Activated T-cell treated with anti-CD3 and anti-CD28 coated beads for 4 hours (primary cell): ENCODE data around the gene PTPRC.

Experiments
- DNase-seq: peaks from one replicate; pipeline ENCODE4 v3.0.0-alpha.2; 2020

Gene PTPRC

GRCh38 chr1:198678301-198678836 lies 39.5 kb downstream of the PTPRC start:
- DNase-seq, result no peak

- DNase-seq, result no peak
These were observed 40.1 kb downstream of the PTPRC start for GRCh38 chr1:198678901-198679329.

GRCh38 chr1:198679535-198680173 lies 40.8 kb downstream of the PTPRC start:
- no peak for DNase-seq

GRCh38 chr1:198680174-198680875 lies 41.5 kb downstream of the PTPRC start:
- no peak for DNase-seq

GRCh38 chr1:198681252-198681651 lies 42.4 kb downstream of the PTPRC start:
- DNase-seq, result no peak

DNA sequence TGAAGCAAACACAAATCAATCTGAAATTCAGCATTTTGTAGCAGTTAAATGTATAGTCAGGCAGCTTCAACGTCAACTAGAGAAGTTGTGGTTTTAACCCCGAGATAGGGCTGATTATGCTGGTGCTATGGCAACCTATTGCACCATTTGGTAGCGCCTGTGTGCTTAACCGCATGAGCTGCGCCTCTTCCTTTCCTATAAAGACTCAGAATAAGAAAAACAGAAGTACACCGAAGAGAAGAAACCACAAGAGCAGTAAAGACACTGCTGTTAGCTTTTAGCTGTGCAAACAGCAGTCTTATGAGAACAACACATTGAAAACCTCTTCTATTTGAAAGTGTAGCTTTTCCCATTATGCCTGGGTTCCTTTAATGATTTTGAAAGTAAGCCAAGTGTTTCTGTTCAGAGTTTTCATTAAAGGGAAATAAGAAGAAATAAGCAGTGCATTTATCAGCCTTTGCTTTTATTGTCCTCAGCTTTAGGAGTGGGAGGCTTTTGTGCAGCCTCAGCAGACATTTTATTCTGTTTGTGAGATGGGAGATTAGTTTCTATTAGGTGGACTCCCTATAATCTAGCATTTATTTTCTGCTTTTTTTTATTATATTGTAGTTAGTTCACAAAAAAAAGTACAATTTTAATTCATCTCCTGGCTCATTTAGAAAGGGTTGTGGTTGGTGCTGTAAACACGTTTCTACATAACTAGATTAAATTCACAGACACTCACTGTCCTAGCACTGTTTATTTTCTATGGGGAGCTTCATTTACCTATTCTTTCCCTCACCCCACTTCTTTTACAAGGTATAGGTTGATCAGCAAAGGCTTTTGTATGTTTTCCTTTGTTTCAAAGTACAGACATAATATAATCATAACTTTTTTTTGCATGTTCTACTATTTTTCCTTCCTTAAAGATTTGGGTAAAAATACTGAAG lies 43.3 kb downstream of the PTPRC start:
- peak; percentile 59 for DNase-seq

DNA sequence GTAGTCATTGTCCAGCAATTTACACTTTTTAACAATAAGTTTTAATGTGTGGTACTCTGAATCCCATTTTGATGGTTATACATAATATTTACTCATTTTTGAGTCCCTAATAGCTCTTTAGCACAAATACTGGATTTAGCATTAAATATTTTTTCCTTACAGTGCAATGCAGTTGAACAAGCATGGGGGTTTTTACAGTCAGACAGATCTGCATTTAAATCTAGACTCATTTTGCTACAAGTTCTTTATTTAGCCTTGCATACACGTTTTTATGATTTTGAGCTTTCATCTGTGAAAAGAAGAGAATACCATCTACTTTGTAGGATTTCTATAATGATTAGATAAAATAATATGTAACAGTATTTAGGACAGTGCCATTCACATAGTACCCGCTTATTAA lies 44.0 kb downstream of the PTPRC start:
- DNase-seq, result no peak

- no peak for DNase-seq
These were observed 44.6 kb downstream of the PTPRC start for GRCh38 chr1:198683449-198683848.

DNA sequence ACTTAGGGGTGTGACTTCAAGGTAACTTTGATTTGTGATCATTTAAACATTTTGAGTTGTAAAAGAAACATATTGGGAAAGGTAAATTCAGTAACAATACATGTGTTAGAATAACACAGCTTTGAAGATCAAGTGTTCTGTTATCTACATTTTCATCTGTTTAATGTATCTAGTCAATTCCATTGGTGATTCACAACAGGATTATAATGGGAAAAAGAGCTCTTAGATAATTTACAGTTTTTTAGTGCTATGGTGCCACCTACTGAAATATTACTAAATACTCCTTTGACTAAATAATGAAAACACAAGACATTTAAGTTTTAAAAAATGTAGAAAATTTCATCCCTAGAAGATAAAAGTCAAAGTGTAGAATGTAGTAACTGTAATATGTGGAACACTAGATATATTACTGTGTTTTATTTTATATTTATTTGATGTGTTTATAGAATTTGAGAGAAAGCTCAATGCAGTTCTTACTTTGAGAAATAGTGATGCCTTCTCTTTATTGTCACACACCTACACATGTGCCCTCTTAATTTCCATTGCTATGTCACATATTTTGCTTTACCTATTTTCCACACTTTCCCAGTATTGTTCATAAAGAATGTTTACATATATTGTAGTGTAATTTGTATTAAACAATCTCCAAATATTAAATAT lies 47.4 kb downstream of the PTPRC start:
- no peak for DNase-seq

GRCh38 chr1:198687429-198687828 lies 48.6 kb downstream of the PTPRC start:
- DNase-seq, result no peak

- DNase-seq, result no peak
These were observed 52.2 kb downstream of the PTPRC start for GRCh38 chr1:198691063-198691462.

GRCh38 chr1:198693321-198693720 lies 54.5 kb downstream of the PTPRC start:
- DNase-seq, result no peak

GRCh38 chr1:198694542-198694941 lies 55.7 kb downstream of the PTPRC start:
- DNase-seq, result no peak

GRCh38 chr1:198696211-198696610 lies 57.4 kb downstream of the PTPRC start:
- no peak for DNase-seq

DNA sequence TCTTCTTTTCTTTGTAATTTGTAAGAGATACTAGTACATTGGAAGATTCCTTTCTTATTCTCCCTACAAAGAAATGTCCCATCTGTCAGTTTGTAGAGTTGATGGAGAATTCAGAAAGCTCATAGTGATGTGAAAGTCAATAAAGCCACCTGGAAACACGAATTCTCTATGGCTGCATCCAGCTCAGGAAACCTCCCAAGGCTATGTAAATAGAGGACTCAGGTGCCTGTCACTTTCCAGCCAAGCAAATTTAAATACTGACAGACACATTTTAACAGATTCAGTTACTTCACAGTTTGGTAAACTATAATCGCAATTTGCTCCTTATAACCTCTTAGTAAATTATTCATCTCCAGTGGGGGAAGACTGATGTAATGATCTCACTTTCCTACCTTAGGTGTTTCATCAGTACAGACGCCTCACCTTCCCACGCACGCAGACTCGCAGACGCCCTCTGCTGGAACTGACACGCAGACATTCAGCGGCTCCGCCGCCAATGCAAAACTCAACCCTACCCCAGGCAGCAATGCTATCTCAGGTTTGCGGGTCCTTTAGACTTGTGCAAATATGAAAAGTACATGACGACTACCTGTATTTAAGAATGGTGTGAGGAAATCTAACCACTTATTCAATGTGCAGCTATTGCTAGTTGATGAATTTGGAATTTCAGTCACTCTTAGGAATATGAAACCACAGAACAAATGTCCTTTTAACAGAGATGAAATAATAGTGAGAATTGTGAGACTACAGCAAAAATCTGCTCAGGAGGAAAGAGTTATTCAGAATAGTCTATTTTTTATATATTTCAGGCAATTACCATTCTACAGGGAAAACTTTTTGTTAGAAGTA lies 60.6 kb downstream of the PTPRC start:
- peak; percentile 72 for DNase-seq

DNA sequence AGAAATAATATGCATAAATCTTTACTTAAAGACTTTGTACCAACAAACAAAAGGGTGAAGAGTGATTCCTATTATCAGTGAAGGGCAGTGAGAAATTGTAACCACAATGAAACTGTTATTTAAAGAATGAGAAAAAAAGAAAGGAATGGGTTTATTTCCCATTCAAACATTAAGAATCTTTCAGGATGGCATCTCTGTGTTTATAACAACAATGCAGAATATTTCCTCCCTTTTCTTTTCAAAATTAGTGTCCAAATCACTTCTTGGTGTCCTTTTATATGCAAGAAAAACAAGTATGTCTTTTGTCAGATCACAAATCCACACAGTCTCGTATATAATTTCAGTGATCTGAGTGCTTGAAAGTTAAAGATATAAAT lies 61.2 kb downstream of the PTPRC start:
- DNase-seq, result no peak

- no peak for DNase-seq
These were observed 61.6 kb downstream of the PTPRC start for GRCh38 chr1:198700396-198700795.

DNA sequence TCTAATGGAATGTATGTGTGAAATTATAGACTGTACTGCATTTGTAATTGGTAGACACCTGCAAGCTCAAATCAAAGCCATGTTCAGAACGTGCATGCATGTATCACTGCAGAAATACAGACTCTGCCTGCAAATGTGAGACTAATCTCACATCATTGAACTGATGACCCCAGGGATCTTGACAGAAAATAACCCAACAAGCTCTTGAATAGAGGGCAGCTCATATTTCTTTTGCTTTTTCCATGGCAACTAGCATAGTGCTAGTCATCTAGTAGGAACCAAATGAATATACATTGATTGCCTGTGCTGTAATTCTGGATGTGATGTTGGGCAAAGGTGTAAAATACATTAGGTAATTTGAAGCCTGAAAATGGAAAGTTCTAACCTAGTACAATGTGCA lies 62.4 kb downstream of the PTPRC start:
- no peak for DNase-seq

GRCh38 chr1:198701766-198702539 lies 63.1 kb downstream of the PTPRC start:
- DNase-seq, result no peak

DNA sequence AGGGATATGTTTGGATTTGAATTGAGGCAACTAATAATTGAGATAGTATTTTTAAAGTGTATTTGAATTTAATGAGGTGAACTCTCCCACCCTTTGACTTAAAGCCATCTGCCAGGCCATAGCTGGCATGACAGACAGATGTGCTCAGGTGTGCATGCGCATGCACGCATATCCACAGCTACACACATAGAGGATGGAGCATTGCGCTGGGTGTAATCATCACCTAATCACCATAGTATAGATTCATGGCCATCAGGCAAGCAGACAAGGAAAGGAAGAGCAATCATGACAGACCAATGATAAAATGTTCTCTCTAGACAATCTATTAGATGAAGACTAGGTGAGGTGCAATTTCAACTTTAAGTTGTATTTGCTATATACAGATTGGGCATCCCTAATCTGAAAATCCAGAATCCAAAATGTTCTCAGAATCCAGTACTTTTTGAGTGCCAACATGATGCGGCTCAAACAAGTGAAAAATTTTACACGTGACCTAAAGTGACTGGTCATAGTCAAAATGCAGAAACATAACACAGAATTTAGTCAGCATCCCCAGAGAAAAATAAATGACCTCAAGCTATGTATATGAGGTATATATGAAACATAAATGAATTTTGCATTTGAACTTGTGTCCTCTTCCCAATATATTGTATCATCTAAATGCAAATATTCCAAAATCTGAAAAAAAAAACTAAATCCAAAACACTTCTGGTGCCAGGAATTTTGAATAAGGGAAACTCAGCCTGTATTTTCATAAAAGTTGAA lies 70.1 kb downstream of the PTPRC start:
- DNase-seq, result no peak
